ENCODE results near the gene UNC5B. TPM values are rescaled to one million over a fixed set of nuclear protein-coding genes. Genes with fewer than 3 reads are reported as not detected.

UNC5B gene
- polyA plus RNA-seq (2011; rRNA removed) (8.1 and 10.2 TPM in 2 replicates), polyA minus RNA-seq (2011; rRNA and poly(A)+ RNA removed) (9.0 and 10.9 TPM in 2 replicates)

DNA sequence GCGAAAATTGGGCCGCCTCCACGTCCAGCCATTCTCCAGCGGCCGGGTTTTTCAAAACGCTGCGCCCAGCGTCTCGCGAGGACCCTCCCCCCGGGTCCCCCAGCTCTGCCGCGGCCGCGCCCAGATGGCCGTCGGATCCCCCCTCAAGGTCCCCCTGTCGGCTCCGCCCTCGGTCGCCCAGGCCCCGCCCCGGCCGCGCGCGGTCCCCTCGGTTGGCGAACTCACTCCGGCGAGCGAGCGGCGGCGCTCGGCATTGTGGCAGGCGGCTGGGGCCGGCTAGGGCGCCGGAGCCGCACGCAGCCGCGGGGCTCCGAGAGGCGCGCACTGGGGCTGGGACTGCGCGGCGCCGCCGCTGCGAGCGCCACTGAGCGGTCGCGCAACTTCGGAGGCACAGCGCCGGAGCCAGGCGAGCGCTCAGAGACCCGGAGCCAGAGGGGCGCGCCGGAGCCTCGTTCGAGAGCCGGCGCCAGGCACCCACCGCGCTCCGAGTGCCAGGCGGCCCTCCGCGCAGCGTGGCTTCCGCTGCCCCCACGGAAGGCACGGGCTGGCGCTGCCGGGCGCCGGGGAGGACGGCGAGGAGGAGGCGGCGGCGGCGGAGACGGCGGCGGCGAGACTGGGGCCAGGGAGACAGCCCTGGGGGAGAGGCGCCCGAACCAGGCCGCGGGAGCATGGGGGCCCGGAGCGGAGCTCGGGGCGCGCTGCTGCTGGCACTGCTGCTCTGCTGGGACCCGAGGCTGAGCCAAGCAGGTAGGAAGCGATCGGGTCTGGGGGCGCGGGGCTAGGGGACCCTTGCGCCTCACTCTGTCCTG lies at the start of gene UNC5B:
TSS of gene UNC5B (plus strand) at position 253 of the 809 bp plus-strand sequence. CDS start at position 669, 416 bp downstream.
- POLR2A ChIA-PET, result interaction anchor here (0.6 to 1.8 kb wide), 4 partner anchors 10 to 56 kb away, joined by 3 to 6 read pairs (median 4); no protein-coding TSS in a partner anchor
- peaks cover 24% of the 10 kb centered on the region for H3K27me3 ChIP-seq (ENCODE audit: control insufficient read depth, insufficient read depth, low read length)
- peak within 1 kb of the TSS; percentile 11 for H3K27ac ChIP-seq (ENCODE audit: low read depth, low read length)
- peak; percentile 48 for DNase-seq (ENCODE audit: low read depth, low spot score)
- CTCF ChIA-PET, result interaction anchor here (0.8 to 6.5 kb wide), 6 partner anchors 23 to 310 kb away, joined by 3 to 48 read pairs (median 4); no protein-coding TSS in a partner anchor
- TF ChIP-seq, protein P1, sequence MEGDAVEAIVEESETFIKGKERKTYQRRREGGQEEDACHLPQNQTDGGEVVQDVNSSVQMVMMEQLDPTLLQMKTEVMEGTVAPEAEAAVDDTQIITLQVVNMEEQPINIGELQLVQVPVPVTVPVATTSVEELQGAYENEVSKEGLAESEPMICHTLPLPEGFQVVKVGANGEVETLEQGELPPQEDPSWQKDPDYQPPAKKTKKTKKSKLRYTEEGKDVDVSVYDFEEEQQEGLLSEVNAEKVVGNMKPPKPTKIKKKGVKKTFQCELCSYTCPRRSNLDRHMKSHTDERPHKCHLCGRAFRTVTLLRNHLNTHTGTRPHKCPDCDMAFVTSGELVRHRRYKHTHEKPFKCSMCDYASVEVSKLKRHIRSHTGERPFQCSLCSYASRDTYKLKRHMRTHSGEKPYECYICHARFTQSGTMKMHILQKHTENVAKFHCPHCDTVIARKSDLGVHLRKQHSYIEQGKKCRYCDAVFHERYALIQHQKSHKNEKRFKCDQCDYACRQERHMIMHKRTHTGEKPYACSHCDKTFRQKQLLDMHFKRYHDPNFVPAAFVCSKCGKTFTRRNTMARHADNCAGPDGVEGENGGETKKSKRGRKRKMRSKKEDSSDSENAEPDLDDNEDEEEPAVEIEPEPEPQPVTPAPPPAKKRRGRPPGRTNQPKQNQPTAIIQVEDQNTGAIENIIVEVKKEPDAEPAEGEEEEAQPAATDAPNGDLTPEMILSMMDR (IDR thresholded peaks at IDR 0.05; ENCODE audit: low read depth, low read length), result peak; percentile 23
- peak within 1 kb of the TSS; percentile 88 for H3K4me3 ChIP-seq (ENCODE audit: low read depth, low read length)
- no peaks in the 10 kb centered on the region; the same call in 1 of the 2 replicates for H3K9me3 ChIP-seq (ENCODE audit: control insufficient read depth, insufficient read depth, low read length)

DNA sequence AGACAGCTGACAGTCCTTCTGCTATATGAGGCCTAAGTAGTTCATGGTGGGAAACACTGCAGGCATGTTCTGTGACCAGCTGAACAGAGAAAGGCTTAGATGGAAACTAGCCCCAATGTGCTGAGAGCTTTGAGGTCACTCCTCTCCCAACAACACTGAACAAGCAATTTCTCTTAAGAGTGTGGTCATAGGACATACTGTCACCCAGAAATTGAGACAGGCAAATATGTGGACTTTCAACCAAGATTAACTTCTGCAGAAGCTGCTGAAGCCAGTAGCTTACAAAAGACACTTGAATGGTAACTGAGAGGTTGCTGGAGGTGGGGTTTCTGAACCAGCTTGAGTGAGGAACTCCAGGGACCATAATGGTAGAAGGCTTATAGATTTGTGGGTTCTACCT lies 38.9 kb upstream of the UNC5B start:
- Histone ChIP-seq H3K27me3 (ENCODE audit: control insufficient read depth, insufficient read depth, low read length) (peaks cover 48% of the 10 kb centered on the region), H3K4me3 (ENCODE audit: low read depth, low read length) (no peak overlapping the region), H3K27ac (ENCODE audit: low read depth, low read length) (no peak overlapping the region), H3K9me3 (ENCODE audit: control insufficient read depth, insufficient read depth, low read length) (no peaks in the 10 kb centered on the region)
- POLR2A ChIA-PET, result no interaction called here
- TF ChIP-seq, protein P1 (IDR thresholded peaks at IDR 0.05; ENCODE audit: low read depth, low read length), result no peak
- CTCF ChIA-PET, result interaction anchor here (0.6 to 1.2 kb wide), 2 partner anchors 35 to 145 kb away, joined by 3 to 4 read pairs; partner anchors contain the start of gene SLC29A3
- DNase-seq (ENCODE audit: low read depth, low spot score), result no peak

GRCh38 chr10:71176661-71177060 lies 35.7 kb upstream of the UNC5B start:
- H3K4me3 ChIP-seq (ENCODE audit: low read depth, low read length), result no peak overlapping the region
- no peaks in the 10 kb centered on the region for H3K9me3 ChIP-seq (ENCODE audit: control insufficient read depth, insufficient read depth, low read length)
- no peak for DNase-seq (ENCODE audit: low read depth, low spot score)
- TF ChIP-seq, protein P1 (IDR thresholded peaks at IDR 0.05; ENCODE audit: low read depth, low read length), result no peak
- CTCF ChIA-PET, result no interaction called here
- H3K27me3 ChIP-seq (ENCODE audit: control insufficient read depth, insufficient read depth, low read length), result peaks cover 51% of the 10 kb centered on the region
- no peak overlapping the region for H3K27ac ChIP-seq (ENCODE audit: low read depth, low read length)
- POLR2A ChIA-PET, result no interaction called here

- Histone ChIP-seq H3K27me3 (ENCODE audit: control insufficient read depth, insufficient read depth, low read length) (peaks cover 48% of the 10 kb centered on the region), H3K27ac (ENCODE audit: low read depth, low read length) (no peak overlapping the region), H3K4me3 (ENCODE audit: low read depth, low read length) (no peak overlapping the region), H3K9me3 (ENCODE audit: control insufficient read depth, insufficient read depth, low read length) (no peaks in the 10 kb centered on the region)
- TF ChIP-seq, protein P1 (IDR thresholded peaks at IDR 0.05; ENCODE audit: low read depth, low read length), result no peak
- ChIA-PET CTCF (no interaction called here), POLR2A (no interaction called here)
- DNase-seq (ENCODE audit: low read depth, low spot score), result no peak
Measured at GRCh38 chr10:71177651-71178199, 34.6 kb upstream of the UNC5B start.

- CTCF ChIA-PET, result no interaction called here
- Histone ChIP-seq H3K9me3 (ENCODE audit: control insufficient read depth, insufficient read depth, low read length) (no peaks in the 10 kb centered on the region), H3K27ac (ENCODE audit: low read depth, low read length) (no peak overlapping the region), H3K27me3 (ENCODE audit: control insufficient read depth, insufficient read depth, low read length) (peaks cover 56% of the 10 kb centered on the region), H3K4me3 (ENCODE audit: low read depth, low read length) (no peak overlapping the region)
- TF ChIP-seq, protein P1 (IDR thresholded peaks at IDR 0.05; ENCODE audit: low read depth, low read length), result no peak
- DNase-seq (ENCODE audit: low read depth, low spot score), result no peak
- POLR2A ChIA-PET, result no interaction called here
Measured at GRCh38 chr10:71178880-71179279, 33.5 kb upstream of the UNC5B start.
